Measurements from ENCODE around the gene DNAJB9.
A peak's percentile ranks its signal among the peaks of the same experiment; 100 is the strongest.
"Not testable (repeated sequence)": the region's sequence is repeated elsewhere in the genome, so short reads cannot be mapped to it uniquely, and the experiment has no call there.

The DNAJB9 gene

DNA sequence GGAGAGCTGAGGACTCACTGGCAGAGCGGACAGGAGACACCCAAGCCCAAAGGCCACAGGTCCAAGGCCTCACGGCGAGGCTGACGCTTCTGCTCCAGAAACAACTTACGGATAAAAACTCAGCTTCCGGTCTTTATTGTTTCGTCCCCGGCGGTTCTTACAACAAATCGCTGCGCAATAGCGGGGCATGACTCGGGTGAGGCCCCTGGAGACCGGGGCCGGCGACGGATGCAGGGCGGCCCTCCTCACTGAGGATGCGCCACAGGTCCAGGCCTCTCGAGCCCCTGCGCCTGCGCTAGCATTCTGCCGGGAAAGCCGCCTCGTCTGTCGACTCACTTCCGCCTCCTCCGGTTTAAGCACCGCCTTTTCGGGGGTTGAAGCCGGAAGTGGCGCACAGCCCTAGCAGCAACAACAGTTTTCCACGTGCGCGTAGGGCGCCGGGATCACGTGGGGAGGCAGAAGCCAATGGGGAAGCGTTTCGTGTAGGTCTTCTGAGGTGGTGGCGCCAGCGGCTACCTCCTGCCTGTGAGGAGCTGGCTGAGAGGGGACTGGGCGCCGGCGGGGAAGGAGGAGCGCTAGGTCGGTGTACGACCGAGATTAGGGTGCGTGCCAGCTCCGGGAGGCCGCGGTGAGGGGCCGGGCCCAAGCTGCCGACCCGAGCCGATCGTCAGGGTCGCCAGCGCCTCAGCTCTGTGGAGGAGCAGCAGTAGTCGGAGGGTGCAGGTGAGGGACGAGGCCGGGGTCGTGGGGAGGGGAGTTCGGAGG is at the start of gene DNAJB9, which contains the start of gene THAP5:
Gene DNAJB9, plus strand, starts transcription at position 494 of the 765 bp plus-strand sequence. CDS start 1,853 bp downstream, outside the sequence.
Gene THAP5, minus strand, starts transcription at position 326 of the 765 bp plus-strand sequence. Its CDS starts 137 bp downstream, at position 189.
- DNase-seq: peak; percentile 99

- no peak for DNase-seq
Measured at GRCh38 chr7:108522780-108523179, 46.9 kb upstream of the DNAJB9 start.

DNA sequence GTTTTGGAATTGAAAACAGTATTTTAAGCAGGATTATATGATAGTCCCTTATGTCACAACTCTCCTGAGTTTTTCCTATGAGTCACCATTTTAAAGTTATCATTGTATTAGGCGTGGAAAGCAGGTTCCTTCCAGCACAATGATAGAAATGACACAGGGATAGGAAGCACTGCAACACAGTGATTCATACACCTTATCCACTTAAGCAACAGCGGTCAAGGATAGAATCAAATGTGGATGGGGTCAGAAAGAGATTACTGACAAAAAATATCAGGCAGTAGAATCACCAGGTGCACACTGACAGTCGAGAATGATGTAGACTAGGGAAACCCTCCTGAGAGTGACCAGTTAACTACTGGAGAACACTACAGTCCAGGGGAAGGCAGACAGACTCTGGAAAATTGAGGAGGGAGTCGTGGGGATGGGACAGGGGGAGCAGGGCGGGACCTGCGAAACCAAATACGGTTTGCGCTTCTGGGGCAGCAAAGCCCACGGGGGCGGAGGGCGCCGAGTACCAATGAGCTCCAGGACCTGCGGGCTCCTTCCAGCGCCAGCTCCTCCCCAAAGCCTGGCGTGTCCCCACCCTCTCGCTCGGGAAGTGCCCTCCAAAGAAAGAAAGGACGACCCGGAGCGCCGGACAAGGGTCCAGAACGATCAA is 44.2 kb upstream of the DNAJB9 start:
- peak; percentile 95 for DNase-seq

- DNase-seq: peak; percentile 99
Measured at GRCh38 chr7:108525985-108526767, 43.5 kb upstream of the DNAJB9 start, which contains the start of gene PNPLA8. Gene PNPLA8 (minus strand): TSS chr7:108526135. CDS start chr7:108515491, 10,644 bp downstream.

DNA sequence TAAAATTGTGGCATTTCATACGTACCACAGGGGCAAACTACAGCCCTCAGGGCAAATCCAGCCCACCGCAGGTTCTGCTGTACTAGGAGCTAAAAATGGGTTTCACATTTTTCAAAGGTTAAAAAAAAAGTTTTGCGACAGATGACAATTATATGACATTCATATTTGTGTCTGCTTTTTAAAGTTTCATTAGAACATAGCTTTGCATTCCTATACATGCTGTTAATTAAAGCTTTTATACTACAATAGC is 43.0 kb upstream of the DNAJB9 start:
- no peak for DNase-seq

- DNase-seq: no peak
Measured at GRCh38 chr7:108528183-108528712, 41.4 kb upstream of the DNAJB9 start.

DNA sequence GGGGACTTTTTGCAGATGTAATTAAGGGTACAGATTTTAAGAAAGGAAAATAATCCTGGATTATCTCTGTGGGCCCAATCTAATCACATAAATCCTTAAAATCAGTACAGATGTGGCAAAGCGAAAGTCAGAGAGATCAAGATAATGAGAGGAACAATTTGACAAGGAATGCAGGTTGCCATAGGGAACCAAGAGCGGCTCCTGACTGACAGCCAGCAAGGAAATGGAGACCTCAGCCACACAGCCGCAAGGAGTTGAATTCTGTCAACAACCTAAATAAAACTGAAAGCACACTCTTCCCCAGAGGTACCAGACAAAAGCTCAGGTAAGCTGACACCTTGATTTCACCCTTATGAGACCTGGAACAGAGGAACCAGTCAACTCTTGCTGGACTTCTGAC is 40.3 kb upstream of the DNAJB9 start:
- no peak for DNase-seq

- DNase-seq: no peak
Measured at GRCh38 chr7:108533712-108534111, 36.0 kb upstream of the DNAJB9 start.

DNA sequence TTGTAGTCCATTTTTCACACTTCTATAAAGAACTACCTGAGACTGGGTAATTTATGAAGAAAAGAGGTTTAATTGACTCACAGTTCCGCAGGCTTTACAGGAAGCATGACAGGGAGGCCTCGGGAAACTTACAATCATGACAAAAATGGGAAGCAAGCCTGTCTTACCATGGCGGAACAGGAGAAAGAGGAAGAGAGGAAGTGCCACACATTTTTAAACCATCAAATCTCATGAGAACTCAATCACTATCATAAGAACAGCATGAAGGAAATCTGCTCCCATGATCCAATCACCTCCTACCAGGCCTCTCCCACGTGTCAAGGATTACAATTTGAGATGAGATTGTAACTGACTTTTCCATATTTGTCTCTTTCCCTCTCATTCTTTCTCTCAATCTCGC is 34.4 kb upstream of the DNAJB9 start:
- DNase-seq: no peak

DNA sequence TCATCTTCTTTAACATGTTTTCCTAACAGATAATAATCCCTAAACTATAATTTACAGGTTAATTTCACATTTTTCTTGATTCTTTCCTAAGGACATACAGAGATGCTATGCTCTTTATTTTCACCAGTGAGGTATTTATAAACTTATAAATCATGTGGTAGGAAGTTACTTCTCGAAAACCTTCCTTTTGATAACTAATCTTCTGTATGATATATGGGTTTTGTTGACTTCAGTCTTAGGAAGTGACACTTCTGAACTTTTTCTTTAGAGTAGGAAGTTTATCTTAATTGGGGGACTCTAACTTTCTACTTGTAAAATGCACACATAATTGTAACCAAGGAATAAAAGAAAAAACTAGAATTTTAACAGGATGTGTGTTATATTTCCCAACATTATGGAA is 33.9 kb upstream of the DNAJB9 start:
- no peak for DNase-seq

DNA sequence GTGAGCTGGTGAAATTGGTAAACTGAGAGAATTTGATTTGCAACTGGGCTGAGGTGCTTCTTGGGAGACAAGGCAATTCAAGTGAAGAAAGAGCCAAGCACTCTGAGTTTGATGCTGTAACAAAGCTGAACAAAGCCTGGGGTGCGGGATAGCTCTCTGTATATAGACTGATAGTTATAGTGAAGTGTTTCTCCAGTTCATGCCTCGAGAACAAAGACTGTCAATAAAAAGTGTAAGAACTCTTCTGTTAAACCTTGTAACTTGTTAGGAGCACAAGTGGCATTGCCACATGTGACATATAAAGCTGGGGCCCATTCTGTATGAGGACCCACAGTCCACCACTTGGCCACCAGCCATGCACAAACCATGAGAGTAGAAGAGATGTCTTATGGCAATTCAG is 32.4 kb upstream of the DNAJB9 start:
- DNase-seq: no peak

GRCh38 chr7:108538236-108538635 is 31.4 kb upstream of the DNAJB9 start:
- DNase-seq: not testable (repeated sequence)

DNA sequence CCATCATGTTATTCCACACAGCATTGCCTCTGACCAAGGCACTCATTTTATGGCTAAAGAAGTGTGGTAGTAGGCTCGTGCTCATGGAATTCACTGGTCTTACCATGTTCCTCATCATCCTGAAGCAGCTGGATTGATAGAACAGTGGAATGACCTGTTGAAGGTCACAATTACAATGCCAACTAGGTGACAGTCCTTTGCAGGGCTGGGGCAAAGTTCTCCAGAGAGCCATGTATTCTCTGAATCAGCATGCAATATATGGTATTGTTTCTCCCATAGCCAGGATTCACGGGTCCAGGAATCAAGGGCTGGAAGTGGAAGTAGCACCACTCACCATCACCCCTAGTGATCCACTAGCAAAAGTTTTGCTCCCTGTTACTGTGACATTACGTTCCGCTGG is 31.0 kb upstream of the DNAJB9 start:
- DNase-seq: not testable (repeated sequence)

GRCh38 chr7:108541478-108541877 is 28.2 kb upstream of the DNAJB9 start:
- no peak for DNase-seq

GRCh38 chr7:108548141-108548896 is 21.4 kb upstream of the DNAJB9 start:
- DNase-seq: not testable (repeated sequence)

GRCh38 chr7:108556665-108557064 is 13.0 kb upstream of the DNAJB9 start:
- DNase-seq: not testable (repeated sequence)

DNA sequence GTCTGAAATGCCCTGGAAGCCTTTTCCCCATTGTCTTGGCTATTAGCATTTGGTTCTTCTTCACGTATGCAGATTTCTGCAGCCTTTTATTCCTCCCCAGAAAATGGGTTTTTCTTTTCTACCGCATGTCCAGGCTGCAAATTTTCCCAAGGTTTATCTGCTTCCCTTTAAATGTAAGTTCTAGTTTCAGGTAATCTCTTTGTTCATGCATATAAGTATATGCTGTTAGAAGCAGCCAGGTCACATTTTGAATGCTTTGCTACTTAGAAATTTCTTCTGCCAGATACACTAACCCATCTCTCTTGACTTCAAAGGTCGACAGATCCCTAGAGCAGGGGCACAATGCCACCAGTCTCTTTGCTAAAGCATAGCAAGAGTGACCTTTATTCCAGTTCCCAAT is 12.5 kb upstream of the DNAJB9 start:
- DNase-seq: no peak

DNA sequence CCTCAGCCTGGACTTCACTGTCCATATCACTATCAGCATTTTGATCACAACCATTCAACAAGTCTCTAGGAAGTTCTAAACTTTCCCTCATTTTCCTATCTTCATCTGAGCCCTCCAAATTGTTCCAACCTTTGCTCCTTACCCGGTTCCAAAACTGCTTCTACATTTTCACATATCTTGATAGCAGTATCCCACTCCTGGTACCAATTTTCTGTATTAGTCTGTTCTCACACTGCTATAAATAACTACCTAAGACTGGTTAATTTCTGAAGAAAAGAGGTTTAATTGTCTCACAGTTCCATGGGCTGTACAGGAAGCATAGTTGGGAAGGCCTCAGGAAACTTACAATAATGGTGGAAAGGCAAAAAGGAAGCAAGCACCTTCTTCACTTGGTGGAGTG is 12.1 kb upstream of the DNAJB9 start:
- no peak for DNase-seq

- DNase-seq: no peak
Measured at GRCh38 chr7:108559253-108559652, 10.4 kb upstream of the DNAJB9 start.

DNA sequence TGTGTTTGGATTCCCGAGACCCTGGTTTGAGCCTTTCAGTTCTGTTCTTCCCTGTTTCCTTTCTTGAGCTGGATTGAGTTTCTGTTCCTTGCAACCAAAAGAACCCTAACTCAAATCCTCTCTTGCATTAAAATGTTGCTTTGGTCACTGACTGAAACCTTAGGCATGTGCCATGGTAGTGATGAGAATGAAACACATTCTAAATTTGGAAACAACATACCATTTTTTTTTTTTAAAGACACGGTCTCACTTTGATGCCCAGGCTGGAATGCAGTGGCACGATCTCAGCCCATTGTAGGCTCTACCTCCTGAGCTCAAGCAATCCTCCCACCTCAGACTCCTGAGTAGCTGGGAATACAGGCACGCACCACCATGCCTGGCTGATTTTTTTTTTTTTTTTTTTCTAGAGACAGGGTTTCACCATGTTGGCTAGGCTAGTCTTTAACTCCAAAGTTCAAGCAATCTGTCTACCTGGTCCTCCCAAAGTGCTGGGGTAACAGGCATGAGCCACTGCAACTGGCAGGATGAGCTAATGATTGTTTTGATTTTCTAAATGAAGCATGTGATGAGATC is 8.5 kb upstream of the DNAJB9 start:
- DNase-seq: no peak

DNA sequence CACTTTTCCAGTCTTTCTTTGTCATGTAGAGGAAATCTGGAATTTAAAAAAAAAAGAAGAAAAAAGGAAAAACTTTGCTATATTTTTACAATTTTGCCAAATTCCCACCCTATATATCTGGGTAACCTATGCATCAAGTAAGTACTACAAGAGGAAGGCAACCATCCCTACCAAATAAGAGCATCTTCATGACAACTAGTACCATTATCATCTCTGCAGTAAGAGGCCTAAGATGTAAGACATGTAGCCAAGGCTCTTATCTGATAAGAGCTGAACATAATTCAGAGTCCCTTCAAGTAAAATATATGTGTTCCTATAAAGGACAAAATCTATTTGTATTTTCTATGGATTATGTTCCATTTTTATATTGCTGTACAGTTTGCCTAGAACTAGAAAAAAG is 3.7 kb upstream of the DNAJB9 start:
- DNase-seq: no peak

- DNase-seq: no peak
Measured at GRCh38 chr7:108568801-108569380, 783 bp upstream of the DNAJB9 start.
